Peyer's patch (tissue), 4 donors: ENCODE measurements around the gene MAN1C1.

Experiments
- POLR2A ChIP-seq, 2 donors: fragments of 450-650 bp; IDR thresholded peaks; one replicate each; pipeline ENCODE4 v1.5.1; 2017; ENCODE audit warnings: antibody characterized with exemption in 2 of 2, mild to moderate bottlenecking in 2 of 2, moderate library complexity in 2 of 2
- TF ChIP-seq, protein P1 (sequence below), 6 experiments: fragments of 450-650 bp in 4 of 6; fragments of 200-600 bp in 2 of 6; sonication (generic) in 1 of 6; IDR thresholded peaks; one replicate each; pipeline ENCODE4 v1.5.1; 2017 to 2019; ENCODE audit warnings: antibody characterized with exemption in 6 of 6, mild to moderate bottlenecking in 3 of 6, moderate library complexity in 1 of 6

DNA sequence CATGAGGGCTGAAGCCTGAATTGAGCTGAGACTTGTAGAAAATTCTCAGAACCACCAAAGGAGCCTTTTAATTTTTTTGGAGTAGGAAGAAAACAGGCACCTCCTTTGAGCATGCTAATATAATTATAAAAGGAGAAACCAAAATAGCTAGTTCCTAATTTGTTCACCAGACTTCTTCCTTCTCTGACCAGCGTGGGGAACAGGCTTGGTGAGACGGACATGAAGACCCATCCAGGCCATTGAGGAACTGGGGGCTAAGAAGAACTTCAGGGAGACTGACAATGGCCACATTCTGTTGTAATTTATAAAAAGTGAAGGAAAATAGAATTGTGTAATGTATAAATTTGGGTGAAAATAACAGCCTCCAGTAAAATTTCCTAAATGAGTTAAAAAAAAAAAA is 62.6 kb downstream of the MAN1C1 start:
- TF ChIP-seq, protein P1, sequence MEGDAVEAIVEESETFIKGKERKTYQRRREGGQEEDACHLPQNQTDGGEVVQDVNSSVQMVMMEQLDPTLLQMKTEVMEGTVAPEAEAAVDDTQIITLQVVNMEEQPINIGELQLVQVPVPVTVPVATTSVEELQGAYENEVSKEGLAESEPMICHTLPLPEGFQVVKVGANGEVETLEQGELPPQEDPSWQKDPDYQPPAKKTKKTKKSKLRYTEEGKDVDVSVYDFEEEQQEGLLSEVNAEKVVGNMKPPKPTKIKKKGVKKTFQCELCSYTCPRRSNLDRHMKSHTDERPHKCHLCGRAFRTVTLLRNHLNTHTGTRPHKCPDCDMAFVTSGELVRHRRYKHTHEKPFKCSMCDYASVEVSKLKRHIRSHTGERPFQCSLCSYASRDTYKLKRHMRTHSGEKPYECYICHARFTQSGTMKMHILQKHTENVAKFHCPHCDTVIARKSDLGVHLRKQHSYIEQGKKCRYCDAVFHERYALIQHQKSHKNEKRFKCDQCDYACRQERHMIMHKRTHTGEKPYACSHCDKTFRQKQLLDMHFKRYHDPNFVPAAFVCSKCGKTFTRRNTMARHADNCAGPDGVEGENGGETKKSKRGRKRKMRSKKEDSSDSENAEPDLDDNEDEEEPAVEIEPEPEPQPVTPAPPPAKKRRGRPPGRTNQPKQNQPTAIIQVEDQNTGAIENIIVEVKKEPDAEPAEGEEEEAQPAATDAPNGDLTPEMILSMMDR (IDR thresholded peaks at IDR 0.05) = no peak
- no peak for TF ChIP-seq POLR2A (IDR thresholded peaks at IDR 0.05)
